Type B pancreatic cell (in vitro differentiated cells): ENCODE data around the gene RLF. TPM values are rescaled to one million over a fixed set of nuclear protein-coding genes. Genes with fewer than 3 reads are reported as not detected.

Experiments used
- DNase-seq: peaks from one replicate; pipeline ENCODE4 v3.0.0; 2021; ENCODE audit warnings: mixed read lengths; ENCODE audit not compliant: unreplicated experiment; ENCODE audit errors: extremely low spot score
- H3K27ac Mint-ChIP-seq: 2 replicates; pipeline ENCODE4 v1.8.0; 2021; ENCODE audit warnings: mild to moderate bottlenecking, mixed read lengths
- H3K27me3 Mint-ChIP-seq: 2 replicates; pipeline ENCODE4 v1.8.0; 2021; ENCODE audit warnings: mixed read lengths
- H3K36me3 Mint-ChIP-seq: 2 replicates; pipeline ENCODE4 v1.8.0; 2021; ENCODE audit warnings: mixed read lengths
- H3K4me1 Mint-ChIP-seq: one replicate; pipeline ENCODE4 v1.8.0; 2021; ENCODE audit warnings: mixed read lengths; ENCODE audit not compliant: unreplicated experiment
- H3K4me3 Mint-ChIP-seq: 2 replicates; pipeline ENCODE4 v1.8.0; 2021; ENCODE audit warnings: mild to moderate bottlenecking, mixed read lengths
- H3K9me3 Mint-ChIP-seq: 2 replicates; pipeline ENCODE4 v1.8.0; 2021; ENCODE audit warnings: mixed read lengths
- CTCF ChIP-seq: fragments of 200-600 bp; sonication (generic); conservative IDR thresholded peaks from 2 replicates; pipeline ENCODE4 v1.5.0; 2021; ENCODE audit warnings: antibody characterized with exemption, mild to moderate bottlenecking
- total RNA-seq: library from RNA; stranded (reverse); gene quantifications from 2 replicates; pipeline ENCODE4 v1.2.1, GENCODE V29; 2021; ENCODE audit warnings: low replicate concordance

RLF gene
- total RNA-seq, 1 donor from 2014 or later = 21.4 TPM

GRCh38 chr1:40243351-40243750, 82.2 kb downstream of the RLF start:
- Mint-ChIP-seq H3K27ac (no peak overlapping the region), H3K9me3 (no peaks in the 10 kb centered on the region), H3K4me3 (no peak overlapping the region), H3K4me1 (peaks cover 4% of the 10 kb centered on the region), H3K27me3 (no peaks in the 10 kb centered on the region), H3K36me3 (peaks cover 9% of the 10 kb centered on the region)
- no peak for TF ChIP-seq CTCF
- no peak for DNase-seq

GRCh38 chr1:40244138-40244744, 83.1 kb downstream of the RLF start:
- H3K27ac Mint-ChIP-seq = no peak overlapping the region
- peaks cover 4% of the 10 kb centered on the region for H3K4me1 Mint-ChIP-seq
- H3K4me3 Mint-ChIP-seq = no peak overlapping the region
- H3K9me3 Mint-ChIP-seq = no peaks in the 10 kb centered on the region
- peaks cover 5% of the 10 kb centered on the region for H3K36me3 Mint-ChIP-seq
- H3K27me3 Mint-ChIP-seq = no peaks in the 10 kb centered on the region
- no peak for DNase-seq
- TF ChIP-seq CTCF = no peak

DNA sequence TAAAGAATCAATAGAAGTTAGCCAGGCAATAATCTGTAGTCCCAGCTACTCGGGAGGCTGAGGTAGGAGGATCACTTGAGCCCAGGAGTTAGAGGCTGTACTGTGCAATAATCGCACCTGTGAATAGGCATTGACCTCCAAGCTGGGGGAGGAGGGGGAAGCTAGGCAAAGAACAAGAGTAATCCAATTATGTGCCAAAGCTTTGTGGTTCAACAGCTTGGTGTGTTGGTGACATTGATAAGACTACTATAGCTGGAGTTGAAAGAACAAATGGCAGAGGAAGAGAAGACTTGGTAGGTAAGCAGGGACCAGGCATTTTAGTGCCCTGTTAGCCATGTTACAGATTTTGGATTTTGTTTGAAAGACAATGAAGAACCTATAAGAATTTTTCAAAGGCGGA, 84.5 kb downstream of the RLF start:
- Mint-ChIP-seq H3K27me3 (no peaks in the 10 kb centered on the region), H3K4me3 (no peak overlapping the region), H3K9me3 (no peaks in the 10 kb centered on the region), H3K4me1 (peaks cover 4% of the 10 kb centered on the region), H3K36me3 (no peaks in the 10 kb centered on the region), H3K27ac (no peak overlapping the region)
- DNase-seq = no peak
- TF ChIP-seq CTCF = no peak

DNA sequence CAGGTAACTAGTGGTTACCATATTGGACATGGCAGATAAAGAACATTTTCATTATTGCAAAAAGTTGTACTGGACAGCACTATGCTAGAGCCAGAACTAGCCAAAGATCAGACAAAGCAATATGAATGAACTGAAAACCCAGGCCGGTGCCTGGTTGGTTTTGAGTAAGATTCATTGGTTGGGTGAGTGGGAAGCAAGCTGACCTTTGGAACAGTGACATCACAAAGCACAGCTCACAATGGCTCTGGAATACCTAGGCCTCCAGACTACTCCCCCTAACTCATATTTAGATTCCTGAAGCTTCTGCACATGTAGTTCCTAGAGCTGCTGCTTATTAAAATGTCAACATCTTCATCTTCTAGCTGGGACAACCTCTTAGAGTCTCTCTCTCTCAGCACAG, 86.5 kb downstream of the RLF start, which contains the start of gene TMCO2:
TMCO2 (plus strand) TSS at position 283 of the 400 bp plus-strand sequence; CDS start at position 340, 57 bp downstream.
- Mint-ChIP-seq H3K4me1 (peaks cover 4% of the 10 kb centered on the region), H3K4me3 (no peak within 1 kb of the TSS), H3K27me3 (no peaks in the 10 kb centered on the region), H3K9me3 (no peaks in the 10 kb centered on the region), H3K36me3 (no peaks in the 10 kb centered on the region), H3K27ac (no peak within 1 kb of the TSS)
- no peak for TF ChIP-seq CTCF
- no peak for DNase-seq

DNA sequence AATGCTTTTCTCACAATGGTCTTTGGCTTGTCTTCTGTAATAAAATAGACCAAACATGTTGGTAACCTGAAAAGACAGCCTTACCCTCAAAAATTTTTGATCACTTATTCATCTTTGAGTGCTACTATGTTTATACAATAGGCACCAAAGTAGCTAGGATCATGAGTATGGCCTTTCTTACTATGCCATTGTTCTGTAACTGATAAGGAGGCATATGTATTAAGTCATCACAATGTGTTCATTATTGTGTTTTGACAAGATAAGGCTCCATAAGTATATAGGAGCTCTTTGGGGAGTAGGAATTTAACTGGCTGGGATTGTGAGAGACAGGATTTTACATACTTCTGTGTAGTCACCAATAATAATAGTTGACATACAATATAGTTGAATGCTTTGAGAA, 87.2 kb downstream of the RLF start:
- TF ChIP-seq CTCF = no peak
- no peak overlapping the region for H3K27ac Mint-ChIP-seq
- no peaks in the 10 kb centered on the region for H3K27me3 Mint-ChIP-seq
- DNase-seq = no peak
- peaks cover 4% of the 10 kb centered on the region for H3K4me1 Mint-ChIP-seq
- no peak overlapping the region for H3K4me3 Mint-ChIP-seq
- H3K36me3 Mint-ChIP-seq = no peaks in the 10 kb centered on the region
- H3K9me3 Mint-ChIP-seq = no peaks in the 10 kb centered on the region

GRCh38 chr1:40251456-40251855, 90.3 kb downstream of the RLF start:
- H3K9me3 Mint-ChIP-seq = no peaks in the 10 kb centered on the region
- no peak overlapping the region for H3K4me3 Mint-ChIP-seq
- DNase-seq = no peak
- H3K4me1 Mint-ChIP-seq = peaks cover 2% of the 10 kb centered on the region
- TF ChIP-seq CTCF = no peak
- no peaks in the 10 kb centered on the region for H3K36me3 Mint-ChIP-seq
- no peaks in the 10 kb centered on the region for H3K27me3 Mint-ChIP-seq
- H3K27ac Mint-ChIP-seq = no peak overlapping the region
